ENCODE results near the gene VSTM4. TPM values are rescaled to one million over a fixed set of nuclear protein-coding genes. Genes with fewer than 3 reads are reported as not detected.

Gene VSTM4
- total RNA-seq, 2 donors from 2014 or later = 6.9 to 36.0 TPM

GRCh38 chr10:49079499-49079898, 35.8 kb downstream of the VSTM4 start:
- TF ChIP-seq POLR2AphosphoS5 (IDR thresholded peaks at IDR 0.05) = no peak
- no peak for TF ChIP-seq POLR2A (IDR thresholded peaks at IDR 0.05)
- TF ChIP-seq CTCF (IDR thresholded peaks at IDR 0.05) = no peak
- Histone ChIP-seq H3K9me3 (no peaks in the 10 kb centered on the region), H3K27me3 (replicated peaks; ENCODE audit: insufficient read depth) (no peaks in the 10 kb centered on the region), H3K36me3 (no peaks in the 10 kb centered on the region), H3K27ac (no peak overlapping the region), H3K4me1 (replicated peaks) (no peaks in the 10 kb centered on the region), H3K4me3 (no peak overlapping the region)
- intact Hi-C loops (cut with DNase I) = no loop called here
- 48% methylated on average over 3 of the region's 3 CpGs for WGBS
- DNase-seq (ENCODE audit: low spot score) = no peak

GRCh38 chr10:49079072-49079471, 36.2 kb downstream of the VSTM4 start:
- Histone ChIP-seq H3K27ac (no peak overlapping the region), H3K9me3 (no peaks in the 10 kb centered on the region), H3K4me1 (replicated peaks) (no peaks in the 10 kb centered on the region), H3K4me3 (no peak overlapping the region), H3K27me3 (replicated peaks; ENCODE audit: insufficient read depth) (no peaks in the 10 kb centered on the region), H3K36me3 (no peaks in the 10 kb centered on the region)
- intact Hi-C loops (cut with DNase I) = no loop called here
- TF ChIP-seq CTCF (IDR thresholded peaks at IDR 0.05) = no peak
- no peak for TF ChIP-seq POLR2A (IDR thresholded peaks at IDR 0.05)
- 63% methylated on average over 3 of the region's 3 CpGs for WGBS
- no peak for DNase-seq (ENCODE audit: low spot score)

- H3K27me3 ChIP-seq (replicated peaks; ENCODE audit: insufficient read depth) = no peaks in the 10 kb centered on the region
- no peak overlapping the region for H3K4me3 ChIP-seq
- no peak overlapping the region for H3K27ac ChIP-seq
- H3K4me1 ChIP-seq (replicated peaks) = no peaks in the 10 kb centered on the region
- no peaks in the 10 kb centered on the region for H3K9me3 ChIP-seq
- intact Hi-C loops (cut with DNase I) = no loop called here
- no peak for DNase-seq (ENCODE audit: low spot score)
- H3K36me3 ChIP-seq = no peaks in the 10 kb centered on the region
- TF ChIP-seq POLR2A (IDR thresholded peaks at IDR 0.05) (no peak), CTCF (IDR thresholded peaks at IDR 0.05) (no peak), POLR2AphosphoS5 (IDR thresholded peaks at IDR 0.05) (no peak)
- 98% methylated on average over 2 of the region's 2 CpGs for WGBS
Measured at GRCh38 chr10:49078433-49078832, 36.9 kb downstream of the VSTM4 start.

- no peak for DNase-seq (ENCODE audit: low spot score)
- Histone ChIP-seq H3K4me3 (no peak overlapping the region), H3K36me3 (no peaks in the 10 kb centered on the region), H3K4me1 (replicated peaks) (no peaks in the 10 kb centered on the region), H3K9me3 (no peaks in the 10 kb centered on the region), H3K27ac (no peak overlapping the region), H3K27me3 (replicated peaks; ENCODE audit: insufficient read depth) (no peaks in the 10 kb centered on the region)
- 66% methylated on average over 13 of the region's 13 CpGs for WGBS
- intact Hi-C loops (cut with DNase I) = no loop called here
- no peak for TF ChIP-seq POLR2AphosphoS5 (IDR thresholded peaks at IDR 0.05)
- no peak for TF ChIP-seq POLR2A (IDR thresholded peaks at IDR 0.05)
- TF ChIP-seq CTCF (IDR thresholded peaks at IDR 0.05) = no peak
Measured at GRCh38 chr10:49076741-49077521, 38.4 kb downstream of the VSTM4 start.

- intact Hi-C loops (cut with DNase I) = no loop called here
- Histone ChIP-seq H3K4me3 (no peak overlapping the region), H3K4me1 (replicated peaks) (no peaks in the 10 kb centered on the region), H3K27ac (no peak overlapping the region), H3K27me3 (replicated peaks; ENCODE audit: insufficient read depth) (no peaks in the 10 kb centered on the region), H3K9me3 (no peaks in the 10 kb centered on the region), H3K36me3 (no peaks in the 10 kb centered on the region)
- DNase-seq (ENCODE audit: low spot score) = no peak
- TF ChIP-seq POLR2A (IDR thresholded peaks at IDR 0.05) (no peak), CTCF (IDR thresholded peaks at IDR 0.05) (no peak), POLR2AphosphoS5 (IDR thresholded peaks at IDR 0.05) (no peak)
- 90% methylated on average over 7 of the region's 7 CpGs for WGBS
Measured at GRCh38 chr10:49076319-49076718, 39.0 kb downstream of the VSTM4 start.
